Transverse colon (tissue), 3 donors: ENCODE measurements around the gene ZBED6.

Experiments used
- POLR2A ChIP-seq: fragments of 450-650 bp; IDR thresholded peaks from one replicate; pipeline ENCODE4 v1.6.1; 2016; ENCODE audit warnings: antibody characterized with exemption, mild to moderate bottlenecking, moderate library complexity
- TF ChIP-seq, protein P1 (sequence below), 5 experiments: fragments of 200-600 bp in 3 of 5; fragments of 450-650 bp in 2 of 5; sonication (generic) in 3 of 5; IDR thresholded peaks; 1 replicate in 2 of 5; 2 replicates in 3 of 5; pipeline ENCODE4 v1.5.1; 2016 to 2017; ENCODE audit warnings: antibody characterized with exemption in 5 of 5, inconsistent platforms in 3 of 5, mild to moderate bottlenecking in 2 of 5, moderate library complexity in 1 of 5

DNA sequence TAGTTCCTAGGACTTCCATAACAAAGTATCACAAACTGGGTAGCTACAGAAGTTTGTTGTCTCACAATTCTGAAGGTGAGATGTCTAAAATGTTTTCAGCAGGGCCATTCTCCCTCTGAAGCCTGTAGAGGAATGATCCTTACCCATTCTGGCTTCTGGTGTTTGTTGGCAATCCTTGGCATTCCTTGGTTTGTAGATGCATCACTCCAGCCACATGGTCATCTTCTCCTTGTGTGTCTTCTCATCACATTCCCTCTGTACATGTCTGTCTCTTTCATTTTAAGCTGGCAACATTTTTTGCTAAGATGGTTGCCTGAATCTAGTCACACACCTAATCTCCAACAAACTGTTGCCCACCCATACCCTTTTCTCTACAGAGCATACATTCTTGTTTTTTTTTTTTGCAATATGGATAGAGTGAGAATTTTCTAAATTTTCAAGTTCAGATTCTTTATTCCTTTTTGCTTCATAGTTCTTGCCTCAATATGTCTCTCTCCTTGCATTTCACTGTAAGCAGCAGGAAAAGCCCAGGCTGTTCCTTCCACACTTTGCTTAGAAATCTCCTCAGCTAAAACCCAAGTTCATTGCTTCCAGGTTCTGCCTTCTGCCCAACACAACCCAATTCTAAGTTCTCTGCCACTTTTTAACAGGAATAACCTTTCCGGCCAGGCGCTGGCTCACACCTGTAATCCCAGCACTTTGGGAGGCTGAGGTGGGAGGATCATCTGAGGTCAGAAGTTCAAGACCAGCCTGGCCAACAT, 18.3 kb downstream of the ZBED6 start:
- TF ChIP-seq, protein P1, sequence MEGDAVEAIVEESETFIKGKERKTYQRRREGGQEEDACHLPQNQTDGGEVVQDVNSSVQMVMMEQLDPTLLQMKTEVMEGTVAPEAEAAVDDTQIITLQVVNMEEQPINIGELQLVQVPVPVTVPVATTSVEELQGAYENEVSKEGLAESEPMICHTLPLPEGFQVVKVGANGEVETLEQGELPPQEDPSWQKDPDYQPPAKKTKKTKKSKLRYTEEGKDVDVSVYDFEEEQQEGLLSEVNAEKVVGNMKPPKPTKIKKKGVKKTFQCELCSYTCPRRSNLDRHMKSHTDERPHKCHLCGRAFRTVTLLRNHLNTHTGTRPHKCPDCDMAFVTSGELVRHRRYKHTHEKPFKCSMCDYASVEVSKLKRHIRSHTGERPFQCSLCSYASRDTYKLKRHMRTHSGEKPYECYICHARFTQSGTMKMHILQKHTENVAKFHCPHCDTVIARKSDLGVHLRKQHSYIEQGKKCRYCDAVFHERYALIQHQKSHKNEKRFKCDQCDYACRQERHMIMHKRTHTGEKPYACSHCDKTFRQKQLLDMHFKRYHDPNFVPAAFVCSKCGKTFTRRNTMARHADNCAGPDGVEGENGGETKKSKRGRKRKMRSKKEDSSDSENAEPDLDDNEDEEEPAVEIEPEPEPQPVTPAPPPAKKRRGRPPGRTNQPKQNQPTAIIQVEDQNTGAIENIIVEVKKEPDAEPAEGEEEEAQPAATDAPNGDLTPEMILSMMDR (IDR thresholded peaks at IDR 0.05), result no peak
- no peak for TF ChIP-seq POLR2A
